Neural progenitor cell (in vitro differentiated cells): ENCODE results near the gene MDP1. TPM values are rescaled to one million over a fixed set of nuclear protein-coding genes. Genes with fewer than 3 reads are reported as not detected.

Experiments used
- DNase-seq: peaks from one replicate; pipeline ENCODE4 v3.0.0-alpha.2; 2016; ENCODE audit warnings: low spot score
- H2AFZ ChIP-seq: fragments of 200-600 bp; sonication (generic); replicated peaks from 2 replicates; pipeline ENCODE4 v1.6.1; 2016; ENCODE audit warnings: antibody characterized with exemption
- H3F3A ChIP-seq: fragments of 200-600 bp; sonication (generic); 2 replicates; pipeline ENCODE4 v1.6.1; 2016; ENCODE audit warnings: antibody characterized with exemption, low read depth
- H3K27ac ChIP-seq: fragments of 200-600 bp; sonication (generic); 2 replicates; pipeline ENCODE4 v1.5.1; 2016; ENCODE audit warnings: mild to moderate bottlenecking
- H3K27me3 ChIP-seq: fragments of 200-600 bp; sonication (generic); 2 replicates; pipeline ENCODE4 v1.6.1; 2016; ENCODE audit warnings: mild to moderate bottlenecking, moderate library complexity
- H3K36me3 ChIP-seq: fragments of 200-600 bp; sonication (generic); 2 replicates; pipeline ENCODE4 v1.5.1; 2016
- H3K4me1 ChIP-seq: fragments of 200-600 bp; sonication (generic); 2 replicates; pipeline ENCODE4 v1.6.1; 2016; ENCODE audit warnings: mixed run types
- H3K4me2 ChIP-seq: fragments of 200-600 bp; sonication (generic); 2 replicates; pipeline ENCODE4 v1.6.1; 2016
- H3K4me3 ChIP-seq: fragments of 200-600 bp; sonication (generic); 2 replicates; pipeline ENCODE4 v1.5.1; 2016
- H3K79me2 ChIP-seq: fragments of 200-600 bp; sonication (generic); 2 replicates; pipeline ENCODE4 v1.6.1; 2016; ENCODE audit warnings: low read depth
- H3K9ac ChIP-seq: fragments of 200-600 bp; sonication (generic); 2 replicates; pipeline ENCODE4 v1.6.1; 2016
- H3K9me3 ChIP-seq: fragments of 200-600 bp; sonication (generic); 2 replicates; pipeline ENCODE4 v1.5.1; 2016; ENCODE audit warnings: low read depth
- H4K20me1 ChIP-seq: fragments of 200-600 bp; sonication (generic); 2 replicates; pipeline ENCODE4 v1.6.1; 2016; ENCODE audit warnings: low read depth
- H3K27ac Mint-ChIP-seq: 3 replicates; pipeline ENCODE4 v1.8.0; 2021; ENCODE audit warnings: mixed read lengths
- H3K27me3 Mint-ChIP-seq: 2 replicates; pipeline ENCODE4 v1.8.0; 2022; ENCODE audit warnings: low read depth, mild to moderate bottlenecking, inconsistent platforms, moderate library complexity, mixed read lengths; ENCODE audit not compliant: insufficient read depth
- H3K36me3 Mint-ChIP-seq: 3 replicates; pipeline ENCODE4 v1.8.0; 2021; ENCODE audit warnings: mixed read lengths
- H3K4me1 Mint-ChIP-seq: 3 replicates; pipeline ENCODE4 v1.8.0; 2021; ENCODE audit warnings: mixed read lengths
- H3K4me3 Mint-ChIP-seq: 3 replicates; pipeline ENCODE4 v1.8.0; 2021; ENCODE audit warnings: mild to moderate bottlenecking, moderate library complexity, mixed read lengths
- H3K9me3 Mint-ChIP-seq: 3 replicates; pipeline ENCODE4 v1.8.0; 2020; ENCODE audit warnings: mixed read lengths
- EZH2 ChIP-seq: fragments of 200-600 bp; sonication (generic); IDR thresholded peaks from 2 replicates; pipeline ENCODE4 v1.6.1; 2017; ENCODE audit warnings: antibody characterized with exemption, mild to moderate bottlenecking, moderate library complexity
- EZH2phosphoT487 ChIP-seq: fragments of 200-600 bp; sonication (generic); IDR thresholded peaks from 2 replicates; pipeline ENCODE4 v1.6.1; 2017; ENCODE audit warnings: antibody characterized with exemption
- total RNA-seq: library from RNA; depleted of rRNA; stranded (reverse); fragments of >200 nt; gene quantifications from 2 replicates; pipeline ENCODE4 v1.2.3, GENCODE V29; 2015; ENCODE audit warnings: low replicate concordance
- TF ChIP-seq, protein P1 (sequence below): fragments of 200-600 bp; sonication (generic); IDR thresholded peaks from 2 replicates; pipeline ENCODE4 v1.5.1; 2017; ENCODE audit warnings: antibody characterized with exemption, mild to moderate bottlenecking

Gene MDP1
- total RNA-seq = 18.3 and 20.1 TPM in 2 replicates

- peaks cover 51% of the 10 kb centered on the region for H3K79me2 ChIP-seq
- DNase-seq = peak; percentile 94
Observed at GRCh38 chr14:24215495-24216344, at the start of gene MDP1. TSS of gene MDP1 (minus strand) at chr14:24216066. CDS start at chr14:24215955, 111 bp downstream.

GRCh38 chr14:24264298-24264697, 48.4 kb upstream of the MDP1 start:
- H3K9me3 Mint-ChIP-seq = no peaks in the 10 kb centered on the region
- Histone ChIP-seq H2AFZ (no peak overlapping the region), H3K4me2 (no peak overlapping the region), H3K9me3 (no peaks in the 10 kb centered on the region), H4K20me1 (no peaks in the 10 kb centered on the region), H3F3A (no peaks in the 10 kb centered on the region), H3K36me3 (no peaks in the 10 kb centered on the region), H3K9ac (peak overlapping the region; percentile 32), H3K4me1 (no peaks in the 10 kb centered on the region), H3K27me3 (no peaks in the 10 kb centered on the region), H3K4me3 (no peak overlapping the region), H3K79me2 (no peaks in the 10 kb centered on the region), H3K27ac (no peak overlapping the region)
- peaks cover 5% of the 10 kb centered on the region for H3K27me3 Mint-ChIP-seq
- no peaks in the 10 kb centered on the region for H3K36me3 Mint-ChIP-seq
- H3K4me1 Mint-ChIP-seq = no peaks in the 10 kb centered on the region
- TF ChIP-seq, protein P1, sequence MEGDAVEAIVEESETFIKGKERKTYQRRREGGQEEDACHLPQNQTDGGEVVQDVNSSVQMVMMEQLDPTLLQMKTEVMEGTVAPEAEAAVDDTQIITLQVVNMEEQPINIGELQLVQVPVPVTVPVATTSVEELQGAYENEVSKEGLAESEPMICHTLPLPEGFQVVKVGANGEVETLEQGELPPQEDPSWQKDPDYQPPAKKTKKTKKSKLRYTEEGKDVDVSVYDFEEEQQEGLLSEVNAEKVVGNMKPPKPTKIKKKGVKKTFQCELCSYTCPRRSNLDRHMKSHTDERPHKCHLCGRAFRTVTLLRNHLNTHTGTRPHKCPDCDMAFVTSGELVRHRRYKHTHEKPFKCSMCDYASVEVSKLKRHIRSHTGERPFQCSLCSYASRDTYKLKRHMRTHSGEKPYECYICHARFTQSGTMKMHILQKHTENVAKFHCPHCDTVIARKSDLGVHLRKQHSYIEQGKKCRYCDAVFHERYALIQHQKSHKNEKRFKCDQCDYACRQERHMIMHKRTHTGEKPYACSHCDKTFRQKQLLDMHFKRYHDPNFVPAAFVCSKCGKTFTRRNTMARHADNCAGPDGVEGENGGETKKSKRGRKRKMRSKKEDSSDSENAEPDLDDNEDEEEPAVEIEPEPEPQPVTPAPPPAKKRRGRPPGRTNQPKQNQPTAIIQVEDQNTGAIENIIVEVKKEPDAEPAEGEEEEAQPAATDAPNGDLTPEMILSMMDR = no peak
- TF ChIP-seq EZH2phosphoT487 (no peak), EZH2 (no peak)
- no peak overlapping the region for H3K4me3 Mint-ChIP-seq
- DNase-seq = no peak
- H3K27ac Mint-ChIP-seq = peak overlapping the region; percentile 79

More at GRCh38 chr14:24215495-24216344, at the start of gene MDP1:
- Histone ChIP-seq H3K27ac (no peak within 1 kb of the TSS), H3K27me3 (no peaks in the 10 kb centered on the region), H3K9ac (peak within 1 kb of the TSS; percentile 72), H3F3A (peaks cover 36% of the 10 kb centered on the region), H3K36me3 (no peaks in the 10 kb centered on the region), H4K20me1 (peaks cover 20% of the 10 kb centered on the region), H3K4me3 (peak within 1 kb of the TSS; percentile 78), H3K9me3 (no peaks in the 10 kb centered on the region), H2AFZ (peak within 1 kb of the TSS; percentile 78), H3K4me2 (peak within 1 kb of the TSS; percentile 86), H3K4me1 (peaks cover 3% of the 10 kb centered on the region)
- TF ChIP-seq, protein P1 = peak; percentile 73
- no peak for TF ChIP-seq EZH2phosphoT487
- Mint-ChIP-seq H3K4me1 (peaks cover 24% of the 10 kb centered on the region), H3K4me3 (peak within 1 kb of the TSS; percentile 96), H3K36me3 (peaks cover 6% of the 10 kb centered on the region), H3K27me3 (peaks cover 2% of the 10 kb centered on the region), H3K27ac (peak within 1 kb of the TSS; percentile 8), H3K9me3 (no peaks in the 10 kb centered on the region)

DNA sequence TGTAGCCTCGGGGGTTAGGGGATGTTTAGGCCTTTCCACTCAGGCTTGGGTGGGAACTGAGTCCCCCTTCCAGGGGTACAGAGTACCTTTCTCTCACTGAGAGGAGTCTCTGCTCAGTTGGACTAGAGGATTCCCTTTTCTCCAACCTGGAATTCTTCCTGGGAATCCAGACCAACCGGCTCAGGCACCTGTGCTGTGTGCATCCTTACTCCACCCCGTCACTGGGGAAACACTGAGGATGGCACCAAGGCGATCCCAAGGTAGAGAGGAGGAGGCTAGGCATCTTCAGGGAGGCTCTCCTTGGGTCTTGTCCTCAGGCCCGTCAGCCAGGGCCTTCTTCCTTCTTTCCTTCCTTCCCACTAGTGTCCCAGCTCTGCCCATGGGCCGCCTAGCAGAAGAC, 48.0 kb upstream of the MDP1 start:
- Mint-ChIP-seq H3K36me3 (no peaks in the 10 kb centered on the region), H3K27me3 (peaks cover 5% of the 10 kb centered on the region), H3K4me1 (no peaks in the 10 kb centered on the region), H3K4me3 (no peak overlapping the region), H3K9me3 (no peaks in the 10 kb centered on the region), H3K27ac (no peak overlapping the region)
- H3K27ac ChIP-seq = no peak overlapping the region
- H3K9ac ChIP-seq = peak overlapping the region; percentile 32
- H3F3A ChIP-seq = no peaks in the 10 kb centered on the region
- no peak overlapping the region for H3K4me3 ChIP-seq
- TF ChIP-seq, protein P1 = no peak
- TF ChIP-seq EZH2phosphoT487 (no peak), EZH2 (no peak)
- H3K4me1 ChIP-seq = no peaks in the 10 kb centered on the region
- no peaks in the 10 kb centered on the region for H3K9me3 ChIP-seq
- no peaks in the 10 kb centered on the region for H4K20me1 ChIP-seq
- no peak overlapping the region for H3K4me2 ChIP-seq
- H2AFZ ChIP-seq = no peak overlapping the region
- H3K36me3 ChIP-seq = no peaks in the 10 kb centered on the region
- H3K79me2 ChIP-seq = no peaks in the 10 kb centered on the region
- no peak for DNase-seq
- H3K27me3 ChIP-seq = no peaks in the 10 kb centered on the region
